ENCODE data around the gene CNN1.
"Not testable (repeated sequence)": the region's sequence is repeated elsewhere in the genome, so short reads cannot be mapped to it uniquely, and the experiment has no call there.

CNN1 gene

GRCh38 chr19:11564082-11564807 is 25.6 kb downstream of the CNN1 start:
- DNase-seq (ENCODE audit: low read depth in 2 of 2) = not testable (repeated sequence)

GRCh38 chr19:11565649-11565980 is 27.0 kb downstream of the CNN1 start:
- DNase-seq (ENCODE audit: low read depth in 2 of 2) = not testable (repeated sequence)

GRCh38 chr19:11566164-11566563 is 27.5 kb downstream of the CNN1 start:
- DNase-seq (ENCODE audit: low read depth in 2 of 2) = no peak

GRCh38 chr19:11570039-11570462 is 31.4 kb downstream of the CNN1 start:
- no peak for DNase-seq (ENCODE audit: low read depth in 2 of 2)

GRCh38 chr19:11573354-11573753 is 34.7 kb downstream of the CNN1 start:
- DNase-seq (ENCODE audit: low read depth in 2 of 2) = not testable (repeated sequence)

- not testable (repeated sequence) for DNase-seq (ENCODE audit: low read depth in 2 of 2)
Observed at GRCh38 chr19:11573763-11574162, 35.1 kb downstream of the CNN1 start.

GRCh38 chr19:11574689-11575088 is 36.0 kb downstream of the CNN1 start:
- DNase-seq (ENCODE audit: low read depth in 2 of 2) = no peak

GRCh38 chr19:11576227-11576626 is 37.6 kb downstream of the CNN1 start:
- no peak for DNase-seq (ENCODE audit: low read depth in 2 of 2)

GRCh38 chr19:11577451-11578257 is 39.0 kb downstream of the CNN1 start, which contains the start of gene ACP5:
Gene ACP5, minus strand, starts transcription at chr19:11577645. Its CDS starts 328 bp downstream, at chr19:11577317.
- no peak for DNase-seq (ENCODE audit: low read depth in 2 of 2)

- no peak for DNase-seq (ENCODE audit: low read depth in 2 of 2)
Observed at GRCh38 chr19:11578258-11579142, 39.8 kb downstream of the CNN1 start.

GRCh38 chr19:11580116-11580515 is 41.5 kb downstream of the CNN1 start:
- no peak for DNase-seq (ENCODE audit: low read depth in 2 of 2)

GRCh38 chr19:11581740-11582139 is 43.1 kb downstream of the CNN1 start:
- DNase-seq (ENCODE audit: low read depth in 2 of 2) = peak in 1 of 2 donors; percentile 11

- no peak for DNase-seq (ENCODE audit: low read depth in 2 of 2)
Observed at GRCh38 chr19:11586331-11586730, 47.7 kb downstream of the CNN1 start.

GRCh38 chr19:11587302-11587974 is 48.8 kb downstream of the CNN1 start:
- peak; percentile 70 to 77 for DNase-seq (ENCODE audit: low read depth in 2 of 2)

GRCh38 chr19:11587975-11588631 is 49.5 kb downstream of the CNN1 start:
- no peak for DNase-seq (ENCODE audit: low read depth in 2 of 2)

- no peak for DNase-seq (ENCODE audit: low read depth in 2 of 2)
Observed at GRCh38 chr19:11594084-11594483, 55.4 kb downstream of the CNN1 start.

- DNase-seq (ENCODE audit: low read depth in 2 of 2) = no peak
Observed at GRCh38 chr19:11596156-11596555, 57.5 kb downstream of the CNN1 start.

GRCh38 chr19:11597202-11598102 is 58.8 kb downstream of the CNN1 start, which contains the start of gene ZNF627:
Gene ZNF627, plus strand, starts transcription at chr19:11597483. Its CDS starts 145 bp downstream, at chr19:11597628.
- peak; percentile 88 to 95 for DNase-seq (ENCODE audit: low read depth in 2 of 2)

GRCh38 chr19:11598103-11598483 is 59.4 kb downstream of the CNN1 start:
- no peak for DNase-seq (ENCODE audit: low read depth in 2 of 2)

GRCh38 chr19:11598746-11599145 is 60.1 kb downstream of the CNN1 start:
- DNase-seq (ENCODE audit: low read depth in 2 of 2) = no peak

All from stimulated activated CD4-positive, alpha-beta T cell treated with anti-CD3 and anti-CD28 coated beads, Interleukin-1b, Interleukin-23, amount 100 ng/mL, for 4 hours (primary cell).